GM13977 (cell line): ENCODE measurements around the gene EPHX1.

Source experiments
- DNase-seq: peaks from one replicate; pipeline ENCODE4 v3.0.0; 2012; ENCODE audit warnings: low spot score
- CTCF ChIP-seq: IDR thresholded peaks from 2 replicates; pipeline ENCODE4 v1.5.1; 2012; ENCODE audit warnings: mild to moderate bottlenecking, control low read depth; ENCODE audit not compliant: insufficient read depth; ENCODE audit errors: extremely low read depth, missing control alignments
- in situ Hi-C: fragments of 300-500 bp; cut with MboI; formaldehyde crosslinking; loops from one replicate; pipeline ENCODE4 v1.12.0; 2022; ENCODE audit warnings: low sequenced_read_pairs, low pct_unique_long_range_greater_than_20kb, mixed read lengths, inconsistent platforms; ENCODE audit not compliant: unreplicated experiment

The EPHX1 gene

DNA sequence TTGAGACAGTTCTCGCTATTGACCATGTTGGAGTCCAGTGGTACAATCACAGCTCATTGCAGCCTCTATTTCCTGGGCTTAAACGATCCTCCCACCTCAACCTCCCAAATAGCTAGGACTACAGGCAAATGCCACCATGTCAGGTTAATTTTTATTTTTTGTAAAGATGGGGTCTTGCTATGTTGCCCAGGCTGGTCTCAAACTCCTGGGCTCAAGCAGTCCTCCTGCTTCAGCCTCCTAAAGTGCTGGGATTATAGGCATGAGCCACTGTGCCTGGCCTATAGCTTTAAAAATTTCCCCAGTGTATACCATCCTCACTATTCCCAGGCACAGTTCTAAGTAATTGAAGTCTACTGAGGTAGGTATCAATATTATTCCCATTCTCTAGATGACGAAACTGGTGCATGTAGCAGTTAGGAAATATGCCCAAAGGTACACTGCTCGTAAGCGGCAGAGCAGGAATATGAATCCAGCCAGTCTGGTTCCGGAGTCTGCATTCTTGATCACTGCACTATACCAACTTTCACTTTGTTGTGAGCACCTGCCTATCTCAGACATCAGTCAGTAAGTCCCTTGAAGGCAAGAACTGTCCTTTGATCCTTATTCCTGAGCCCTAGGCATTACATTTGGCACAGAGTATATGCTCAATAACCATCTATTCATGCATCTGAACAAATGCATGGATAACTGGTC is 43.8 kb upstream of the EPHX1 start:
- no peak for TF ChIP-seq CTCF
- in situ Hi-C loops: no loop called here
- no peak for DNase-seq

DNA sequence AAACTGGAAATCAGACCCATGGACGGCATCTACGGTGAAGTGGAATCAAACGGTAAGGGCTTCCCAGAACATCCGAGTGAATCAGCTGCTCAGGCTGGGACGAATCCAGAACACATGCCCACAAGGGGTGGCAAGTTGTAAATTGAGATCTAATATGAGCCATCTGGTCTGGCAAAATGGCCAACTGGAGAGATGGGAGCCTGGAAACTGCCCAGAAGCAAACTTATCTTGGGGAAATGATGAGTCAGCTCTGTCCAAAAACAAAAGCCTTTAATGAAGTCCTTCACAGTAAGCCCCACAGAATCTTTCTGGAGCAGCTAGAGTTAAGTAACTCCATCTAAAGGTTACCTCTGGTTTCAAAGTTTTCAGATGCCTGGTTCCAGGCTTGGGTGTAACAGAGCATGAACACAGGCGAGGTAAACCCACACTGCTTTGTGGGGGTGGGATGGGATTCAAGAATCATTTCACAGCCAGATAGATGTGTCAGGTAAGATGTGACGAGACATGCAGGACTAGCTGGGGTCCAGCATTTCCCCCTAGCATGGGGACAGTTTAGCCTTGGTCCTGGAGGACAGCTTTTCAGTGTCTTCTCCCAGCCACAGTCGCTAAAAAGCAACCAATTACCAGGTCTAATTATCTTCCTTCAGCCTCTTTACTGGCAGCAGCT is 42.8 kb upstream of the EPHX1 start:
- no peak for DNase-seq
- in situ Hi-C loops: no loop called here
- no peak for TF ChIP-seq CTCF

DNA sequence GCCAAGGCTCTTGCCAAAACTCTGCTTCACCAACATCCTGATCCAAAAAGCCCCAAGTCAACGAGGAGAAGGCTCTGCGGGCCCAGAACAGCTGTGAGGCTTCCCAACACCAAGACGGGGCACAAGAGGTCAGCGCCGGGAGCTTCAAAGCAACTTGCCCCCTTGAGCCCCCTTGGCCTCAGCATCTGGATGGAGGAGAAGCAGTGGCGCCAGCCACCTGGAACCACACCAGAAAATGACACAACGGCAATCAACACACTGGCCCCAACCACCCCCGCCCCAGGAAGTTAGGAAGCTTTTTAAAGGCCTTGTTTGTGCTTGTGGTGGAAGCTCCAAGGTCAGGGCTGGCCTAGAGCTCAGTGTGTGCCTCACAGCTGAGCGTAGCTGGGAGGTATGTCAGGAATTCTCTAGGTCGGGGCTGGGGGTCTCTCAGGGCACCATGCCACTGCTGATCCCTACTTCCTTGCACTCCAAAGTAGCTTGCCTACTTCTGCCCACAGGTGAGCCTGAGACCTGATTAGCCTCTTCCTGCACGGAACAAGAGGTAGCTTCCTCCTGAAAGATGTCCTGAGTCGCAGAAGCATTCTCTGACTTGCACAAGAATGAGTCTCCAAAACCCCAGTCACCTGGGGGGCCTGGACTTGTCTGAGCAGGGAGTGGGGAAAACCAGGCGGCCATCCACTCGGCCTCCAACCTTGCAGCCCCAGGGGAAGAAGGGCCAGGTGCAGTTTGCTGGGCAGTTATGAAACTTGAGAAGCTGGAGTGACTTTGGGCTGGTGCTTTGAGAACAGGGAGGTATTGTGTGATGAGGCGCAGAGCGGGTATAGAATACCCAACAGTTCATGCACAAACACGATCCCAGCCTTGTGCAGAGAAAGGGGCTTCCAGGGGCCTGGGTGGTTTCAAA is 42.0 kb upstream of the EPHX1 start:
- in situ Hi-C loops: no loop called here
- TF ChIP-seq CTCF: no peak
- DNase-seq: no peak

- no peak for TF ChIP-seq CTCF
- DNase-seq: no peak
- in situ Hi-C loops: no loop called here
Observed at GRCh38 chr1:225768662-225769426, 41.1 kb upstream of the EPHX1 start.

DNA sequence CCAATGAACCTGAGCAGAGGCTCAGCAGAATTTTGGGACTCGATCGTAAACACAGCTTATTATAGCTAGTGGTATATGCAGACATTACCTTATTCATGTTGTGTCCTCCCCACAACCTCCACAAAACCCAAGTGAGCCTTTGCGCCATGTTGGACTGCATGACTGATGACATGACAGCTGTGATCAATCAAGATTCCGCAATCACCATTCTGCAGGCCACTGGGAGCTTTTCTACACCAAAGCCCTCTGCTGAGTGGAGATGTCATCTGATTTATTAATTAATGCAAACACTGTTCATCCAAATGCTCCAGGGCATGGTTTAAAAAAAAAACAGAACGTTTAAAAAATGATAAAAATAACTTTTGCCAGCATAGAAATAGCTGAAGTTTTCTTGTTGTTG is 40.2 kb upstream of the EPHX1 start:
- in situ Hi-C loops: no loop called here
- TF ChIP-seq CTCF: no peak
- no peak for DNase-seq
